Measurements from ENCODE around the gene GSC.

GSC gene

GRCh38 chr14:94768141-94768520 is 1.8 kb downstream of the GSC start:
- no peak for ATAC-seq (ENCODE audit: low read depth)
- H3K9me3 ChIP-seq (ENCODE audit: severe bottlenecking): no peaks in the 10 kb centered on the region
- no peak for DNase-seq (ENCODE audit: low spot score)
- H3K27ac ChIP-seq (ENCODE audit: poor library complexity, severe bottlenecking): no peak overlapping the region
- H3K4me3 ChIP-seq (ENCODE audit: severe bottlenecking): no peak overlapping the region
- no peaks in the 10 kb centered on the region for H3K36me3 ChIP-seq (ENCODE audit: low read depth)
- no peaks in the 10 kb centered on the region for H3K4me1 ChIP-seq (ENCODE audit: insufficient read depth, poor library complexity, severe bottlenecking)
- H3K27me3 ChIP-seq (ENCODE audit: insufficient read depth, poor library complexity, severe bottlenecking): peaks cover 96% of the 10 kb centered on the region
- no peak for TF ChIP-seq CTCF (IDR thresholded peaks at IDR 0.05; ENCODE audit: poor library complexity, severe bottlenecking)

GRCh38 chr14:94767321-94767878 is 2.5 kb downstream of the GSC start:
- ATAC-seq (ENCODE audit: low read depth): no peak
- no peak overlapping the region for H3K4me3 ChIP-seq (ENCODE audit: severe bottlenecking)

GRCh38 chr14:94764573-94764972 is 5.3 kb downstream of the GSC start:
- H3K27ac ChIP-seq (ENCODE audit: poor library complexity, severe bottlenecking): no peak overlapping the region
- ATAC-seq (ENCODE audit: low read depth) (no peak), DNase-seq (ENCODE audit: low spot score) (no peak)
- H3K27me3 ChIP-seq (ENCODE audit: insufficient read depth, poor library complexity, severe bottlenecking): peaks cover 66% of the 10 kb centered on the region
- no peak overlapping the region for H3K4me3 ChIP-seq (ENCODE audit: severe bottlenecking)
- no peaks in the 10 kb centered on the region for H3K4me1 ChIP-seq (ENCODE audit: insufficient read depth, poor library complexity, severe bottlenecking)
- TF ChIP-seq CTCF (IDR thresholded peaks at IDR 0.05; ENCODE audit: poor library complexity, severe bottlenecking): no peak
- H3K9me3 ChIP-seq (ENCODE audit: severe bottlenecking): no peaks in the 10 kb centered on the region
- no peaks in the 10 kb centered on the region for H3K36me3 ChIP-seq (ENCODE audit: low read depth)

More at GRCh38 chr14:94767321-94767878, 2.5 kb downstream of the GSC start:
- Histone ChIP-seq H3K36me3 (ENCODE audit: low read depth) (no peaks in the 10 kb centered on the region), H3K9me3 (ENCODE audit: severe bottlenecking) (no peaks in the 10 kb centered on the region), H3K27ac (ENCODE audit: poor library complexity, severe bottlenecking) (no peak overlapping the region), H3K4me1 (ENCODE audit: insufficient read depth, poor library complexity, severe bottlenecking) (no peaks in the 10 kb centered on the region), H3K27me3 (ENCODE audit: insufficient read depth, poor library complexity, severe bottlenecking) (peaks cover 90% of the 10 kb centered on the region)
- DNase-seq (ENCODE audit: low spot score): peak; percentile 57
- no peak for TF ChIP-seq CTCF (IDR thresholded peaks at IDR 0.05; ENCODE audit: poor library complexity, severe bottlenecking)

GRCh38 chr14:94762431-94762830 is 7.5 kb downstream of the GSC start:
- no peak for ATAC-seq (ENCODE audit: low read depth)

More at GRCh38 chr14:94762431-94762830, 7.5 kb downstream of the GSC start:
- H3K36me3 ChIP-seq (ENCODE audit: low read depth): no peaks in the 10 kb centered on the region
- H3K4me3 ChIP-seq (ENCODE audit: severe bottlenecking): no peak overlapping the region
- no peak for DNase-seq (ENCODE audit: low spot score)
- no peak for TF ChIP-seq CTCF (IDR thresholded peaks at IDR 0.05; ENCODE audit: poor library complexity, severe bottlenecking)
- H3K4me1 ChIP-seq (ENCODE audit: insufficient read depth, poor library complexity, severe bottlenecking): no peaks in the 10 kb centered on the region
- no peak overlapping the region for H3K27ac ChIP-seq (ENCODE audit: poor library complexity, severe bottlenecking)
- H3K9me3 ChIP-seq (ENCODE audit: severe bottlenecking): no peaks in the 10 kb centered on the region
- H3K27me3 ChIP-seq (ENCODE audit: insufficient read depth, poor library complexity, severe bottlenecking): peaks cover 44% of the 10 kb centered on the region
